Cerebellar cortex (tissue), 1 donor: ENCODE results near the gene PDE7B.

ENCODE experiments used
- DNase-seq: peaks from one replicate; pipeline ENCODE4 v3.0.0-alpha.2; 2015; ENCODE audit warnings: low spot score

Gene PDE7B

DNA sequence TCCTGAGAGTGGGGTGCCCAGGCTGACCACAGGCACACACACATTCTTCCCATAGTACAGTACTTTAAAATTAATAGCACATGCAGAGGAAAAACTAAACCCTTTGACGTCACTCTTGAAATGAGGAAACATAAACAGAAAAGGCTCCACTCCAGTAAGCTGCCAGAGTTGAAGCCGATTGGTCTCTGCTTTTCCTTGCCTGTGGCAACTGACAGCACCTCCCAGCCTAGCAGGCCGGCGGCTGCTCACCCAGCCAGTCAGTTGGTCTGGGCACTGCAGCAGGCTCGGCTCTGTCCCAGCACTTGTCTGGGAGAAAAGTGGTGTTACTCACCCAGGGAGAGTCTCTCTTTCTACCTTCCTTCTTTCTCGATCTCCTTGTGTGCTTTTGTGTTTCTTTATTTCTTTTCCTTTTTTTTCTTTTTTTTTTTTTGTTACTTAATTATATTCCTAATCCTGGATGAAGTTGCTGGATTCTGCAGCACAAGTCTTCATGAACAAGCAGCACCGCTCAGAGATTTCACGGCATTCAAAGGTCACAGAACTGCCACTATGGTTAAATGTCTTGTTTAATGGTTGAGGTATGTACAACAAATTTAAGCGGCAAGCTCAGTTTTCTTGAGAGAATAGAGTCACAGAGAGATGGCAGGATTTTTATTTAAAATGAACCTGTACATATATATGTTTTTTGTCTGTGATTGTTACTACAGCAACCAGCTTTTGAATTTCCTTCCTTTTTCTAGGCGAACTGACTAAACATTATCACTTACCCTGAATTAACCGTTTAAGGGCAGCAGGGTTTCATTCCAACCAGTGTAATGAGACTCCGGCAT lies at the start of gene PDE7B:
TSS of gene PDE7B (plus strand) at position 260 of the 830 bp plus-strand sequence.
- DNase-seq, result peak; percentile 13

DNA sequence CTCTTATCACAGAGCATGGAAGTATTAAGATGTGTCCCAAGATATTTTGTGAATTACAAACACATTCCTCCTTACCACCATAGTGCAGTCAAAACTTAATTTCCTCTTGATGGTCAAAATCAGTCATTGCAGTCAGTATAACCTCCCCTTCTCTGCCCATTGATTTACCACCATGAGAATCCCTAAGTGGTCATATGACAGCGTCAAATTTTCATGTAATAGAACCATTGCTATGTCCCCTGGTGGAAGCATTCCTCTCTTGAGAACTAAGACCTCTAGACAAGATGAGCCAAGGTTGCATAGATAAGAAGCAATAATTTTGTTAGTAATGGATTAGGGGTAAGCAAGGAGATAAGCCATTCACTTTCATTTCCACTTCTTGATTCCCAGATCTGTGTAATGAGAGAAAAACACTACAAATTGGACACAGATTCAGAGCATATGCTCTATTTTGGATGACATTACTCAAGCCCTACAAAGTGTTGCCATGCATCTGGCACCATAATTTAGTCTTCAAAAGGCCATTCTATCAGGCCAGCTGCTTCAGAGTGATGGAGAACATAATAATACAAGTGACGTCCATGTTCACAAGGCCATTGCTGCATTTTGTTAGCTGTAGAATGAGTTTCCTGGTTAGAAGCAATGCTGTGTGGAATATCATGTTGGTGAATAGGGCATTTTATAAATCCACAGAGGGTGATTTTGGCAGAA lies 49.6 kb upstream of the PDE7B start:
- peak; percentile 18 for DNase-seq

DNA sequence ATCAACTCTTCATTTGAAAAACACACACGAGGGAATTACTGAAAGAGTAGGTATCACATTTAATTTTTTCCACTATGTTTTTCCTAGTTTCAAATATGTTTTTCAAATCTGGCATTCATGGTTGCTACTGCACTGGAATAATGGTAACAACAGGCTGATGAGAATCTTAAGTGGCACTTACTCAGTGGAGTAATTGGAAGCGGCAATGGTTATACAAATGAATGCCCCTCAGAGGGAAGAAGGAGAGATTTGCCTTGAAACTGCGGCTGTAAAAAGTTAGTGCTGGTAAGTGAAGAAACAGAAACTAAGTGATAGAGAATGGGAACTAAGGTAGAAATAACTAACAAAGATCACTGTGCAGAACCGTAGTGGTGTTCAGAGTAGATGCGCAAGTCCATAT lies 41.0 kb upstream of the PDE7B start:
- no peak for DNase-seq

DNA sequence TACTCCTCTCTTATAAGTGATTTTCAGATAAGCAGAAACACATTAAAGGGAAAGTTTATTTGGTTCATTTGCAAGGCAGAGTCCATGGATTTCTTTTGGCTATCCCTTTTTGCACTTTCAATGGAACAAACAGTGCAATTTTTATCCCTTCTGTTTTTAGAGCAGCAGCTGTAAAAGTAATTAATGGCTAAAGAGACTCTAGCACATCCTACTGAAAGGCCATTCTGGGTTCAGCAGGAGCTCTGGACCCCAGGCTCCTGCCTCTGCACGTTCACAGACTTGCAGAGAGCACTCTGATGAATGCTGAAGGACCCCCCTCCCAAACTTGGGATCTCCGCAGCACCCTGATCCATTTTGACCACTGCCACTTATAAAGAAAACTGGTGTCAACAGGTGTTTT lies 40.3 kb upstream of the PDE7B start:
- no peak for DNase-seq

DNA sequence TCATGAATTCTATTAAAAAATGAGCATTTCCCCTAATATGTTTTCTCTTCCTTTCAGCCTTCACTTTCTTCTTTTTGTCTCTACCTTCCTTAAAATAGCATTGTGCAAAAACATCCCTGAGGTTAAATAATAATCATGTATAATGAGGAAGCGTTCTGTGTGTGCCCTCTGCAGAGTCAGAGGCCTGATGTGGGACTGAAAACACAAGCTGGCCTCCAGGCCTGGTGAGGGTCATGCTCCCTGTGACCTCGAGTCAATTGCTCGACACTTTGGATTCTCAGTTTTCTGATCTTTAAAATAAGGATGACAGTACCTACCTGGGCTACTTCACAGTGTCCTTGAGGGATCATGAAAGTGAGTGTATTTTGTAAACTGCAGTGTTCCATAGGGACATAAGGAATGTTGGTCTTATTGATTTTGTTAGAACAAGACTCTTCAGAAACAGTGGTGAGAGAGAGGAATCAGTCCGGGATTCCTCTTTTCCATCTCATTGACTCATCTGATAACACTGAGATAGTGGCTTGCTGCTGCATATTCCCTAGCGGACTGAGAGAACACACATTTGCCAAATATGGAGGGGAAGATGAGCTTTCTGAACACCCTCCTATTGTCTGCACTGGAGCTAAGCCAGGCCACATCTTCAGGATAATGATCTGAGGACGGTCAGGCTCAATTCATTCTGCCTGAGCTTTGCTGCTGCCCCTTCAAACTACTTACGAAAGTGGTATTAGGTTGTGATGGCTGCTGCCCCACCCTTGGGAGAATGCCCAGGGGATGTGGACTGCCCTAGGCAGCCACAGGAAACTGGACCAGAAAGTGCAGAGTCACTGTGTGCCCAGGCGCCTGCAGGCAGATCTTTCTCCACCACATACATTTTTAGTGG lies 39.6 kb upstream of the PDE7B start:
- no peak for DNase-seq

DNA sequence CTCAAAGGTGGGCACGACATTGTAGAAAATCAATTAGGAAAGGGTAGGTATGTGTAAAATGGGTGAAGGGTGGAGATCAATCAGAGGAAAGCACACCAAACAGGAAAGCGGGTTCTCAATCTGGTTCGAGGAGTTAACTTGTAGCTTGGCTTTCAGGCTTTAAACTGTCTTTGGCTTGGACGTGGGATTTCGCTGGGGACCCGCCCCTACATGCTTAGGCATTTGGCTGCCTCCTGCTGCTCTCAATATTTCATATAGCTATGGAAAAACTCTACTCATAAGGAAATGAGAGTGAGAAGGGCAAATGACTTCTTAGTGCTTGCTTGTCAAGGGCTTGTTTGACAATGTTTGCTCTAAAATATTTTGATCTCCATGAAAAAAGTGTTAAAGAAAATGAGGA lies 38.1 kb upstream of the PDE7B start:
- DNase-seq, result no peak

DNA sequence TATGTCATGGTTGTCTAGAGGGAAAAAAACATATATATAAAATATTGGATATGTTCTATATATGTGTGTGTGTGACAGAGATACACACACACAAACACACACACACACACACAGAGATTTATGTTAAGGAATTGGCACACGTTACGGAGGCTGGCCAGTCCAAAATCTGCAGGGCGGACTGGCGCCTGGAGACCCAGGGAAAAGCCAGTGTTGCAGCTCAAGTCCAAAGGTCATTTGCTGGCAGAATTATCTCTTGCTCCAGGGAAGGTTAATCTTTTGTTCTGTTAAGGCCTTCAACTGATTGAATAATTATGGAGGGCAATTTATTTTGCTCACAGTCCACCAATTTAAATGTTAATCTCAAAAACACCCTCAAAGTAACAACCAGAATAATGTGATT lies 37.5 kb upstream of the PDE7B start:
- DNase-seq, result no peak

DNA sequence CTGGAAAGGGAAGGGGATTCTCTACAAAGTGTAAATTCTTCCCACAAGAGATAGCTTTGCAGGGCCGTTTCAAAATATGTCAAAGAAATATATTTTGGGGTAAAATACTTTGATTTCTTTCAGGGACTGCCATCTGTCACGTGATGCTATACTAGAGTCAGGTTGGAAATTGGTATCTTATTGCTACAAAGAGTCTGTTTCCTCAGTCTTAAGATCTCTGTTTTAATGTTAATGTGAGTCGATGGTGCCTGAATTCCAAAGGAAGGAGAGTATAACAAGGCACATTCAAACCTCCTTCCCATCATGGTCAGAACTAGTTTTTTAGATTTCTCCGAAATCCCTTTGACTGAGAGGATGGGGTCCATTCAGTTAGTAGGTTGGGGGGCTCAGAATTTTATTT lies 36.3 kb upstream of the PDE7B start:
- no peak for DNase-seq

DNA sequence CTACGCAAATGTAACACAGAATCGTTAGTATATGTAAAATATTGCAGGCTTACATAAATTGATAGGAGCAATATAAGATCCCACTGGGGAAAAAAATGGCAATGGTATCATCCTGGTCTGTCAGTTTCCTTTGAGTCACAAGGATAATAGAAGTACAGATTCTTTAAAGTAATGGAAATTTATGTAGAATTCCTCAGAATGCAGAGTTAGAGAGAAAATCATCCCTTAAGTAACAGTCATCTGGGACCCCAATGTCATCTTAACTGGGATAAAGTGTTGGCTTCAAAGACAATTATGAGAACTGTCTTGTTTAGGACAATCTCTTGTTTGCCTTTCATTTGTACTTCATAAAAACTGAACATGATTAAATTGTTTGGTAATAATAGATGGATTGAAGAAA lies 34.5 kb upstream of the PDE7B start:
- no peak for DNase-seq

DNA sequence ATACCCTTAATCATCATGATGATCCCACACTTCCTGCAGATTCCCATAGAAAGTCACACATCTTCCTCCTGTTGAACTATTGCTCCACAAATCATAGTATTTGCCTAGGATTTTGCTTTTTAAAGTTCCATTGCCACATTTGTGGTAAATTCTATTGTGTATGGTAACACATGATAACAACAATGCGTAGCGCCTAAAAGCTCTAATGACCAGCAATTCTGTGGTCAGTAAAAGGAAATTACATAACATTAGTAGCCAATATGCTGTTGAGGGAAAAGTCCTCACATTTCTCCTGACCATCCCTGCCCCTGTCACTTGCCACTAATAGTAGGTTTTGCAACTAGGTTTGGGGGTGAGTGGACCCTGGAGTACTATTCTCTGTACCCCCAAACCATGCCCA lies 31.8 kb upstream of the PDE7B start:
- no peak for DNase-seq

DNA sequence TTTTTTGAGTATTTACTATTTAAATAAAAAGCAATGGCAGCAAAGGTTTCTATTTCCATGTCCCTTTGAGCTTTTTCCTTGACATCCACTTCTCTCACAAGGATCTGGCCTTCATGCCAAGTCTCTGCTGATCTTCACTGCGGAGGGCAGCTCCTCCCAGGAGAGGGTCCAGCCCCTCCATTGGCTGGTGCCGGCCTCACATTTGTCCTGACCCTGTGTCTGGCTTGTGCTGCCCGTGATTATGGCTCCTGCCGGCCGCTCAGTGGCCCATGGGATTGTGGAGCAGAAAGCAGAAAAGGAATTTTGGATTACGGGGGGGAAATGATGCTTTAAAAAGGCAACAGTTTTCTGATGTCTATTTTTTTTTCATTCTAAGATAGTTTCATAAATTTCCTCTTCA lies 31.2 kb upstream of the PDE7B start:
- no peak for DNase-seq

DNA sequence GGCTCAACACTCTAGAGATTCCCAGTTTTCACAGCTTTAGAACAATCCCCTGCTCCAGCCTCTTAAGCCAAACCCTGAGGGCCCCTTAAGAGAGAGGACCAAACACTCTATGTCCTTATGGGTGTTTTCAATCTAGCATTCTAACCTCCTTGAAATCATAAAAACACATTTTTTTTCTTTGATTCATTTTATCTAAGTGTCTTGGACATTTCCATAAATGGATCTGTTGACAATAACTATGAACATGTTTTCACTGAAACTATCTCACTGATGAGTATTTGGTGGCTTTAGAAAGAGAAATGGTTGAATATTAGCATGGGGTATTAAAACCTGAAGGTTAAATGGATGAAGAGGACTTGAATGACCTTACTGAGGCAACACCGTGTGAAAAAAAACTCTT lies 27.6 kb upstream of the PDE7B start:
- no peak for DNase-seq

DNA sequence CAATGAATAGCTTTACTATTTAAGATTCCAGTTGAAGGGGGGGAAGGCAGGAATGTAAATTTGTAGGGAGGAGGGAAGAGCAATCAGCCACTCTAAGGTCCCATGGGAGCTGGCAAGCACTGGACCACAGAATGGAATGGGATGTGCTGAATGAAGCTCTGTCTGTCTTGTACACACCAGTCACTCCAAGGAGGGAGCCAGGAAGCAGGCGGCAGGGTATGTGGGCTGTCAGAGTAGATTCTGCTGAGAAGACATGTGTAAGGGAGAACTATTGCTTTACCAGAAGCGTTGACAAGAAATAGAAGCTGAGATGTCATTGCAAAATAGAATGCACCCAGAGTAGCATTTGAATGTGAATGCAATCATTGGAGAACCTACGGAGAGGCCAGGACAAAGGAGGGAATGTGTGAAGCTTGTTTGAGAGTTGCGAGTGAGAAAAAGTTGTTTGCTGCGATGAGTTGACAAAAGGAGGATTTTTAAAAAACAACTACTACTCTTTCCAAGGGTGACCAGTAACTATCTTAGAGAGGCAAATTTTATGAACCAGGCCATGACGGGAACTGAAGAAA lies 25.2 kb upstream of the PDE7B start:
- DNase-seq, result no peak

DNA sequence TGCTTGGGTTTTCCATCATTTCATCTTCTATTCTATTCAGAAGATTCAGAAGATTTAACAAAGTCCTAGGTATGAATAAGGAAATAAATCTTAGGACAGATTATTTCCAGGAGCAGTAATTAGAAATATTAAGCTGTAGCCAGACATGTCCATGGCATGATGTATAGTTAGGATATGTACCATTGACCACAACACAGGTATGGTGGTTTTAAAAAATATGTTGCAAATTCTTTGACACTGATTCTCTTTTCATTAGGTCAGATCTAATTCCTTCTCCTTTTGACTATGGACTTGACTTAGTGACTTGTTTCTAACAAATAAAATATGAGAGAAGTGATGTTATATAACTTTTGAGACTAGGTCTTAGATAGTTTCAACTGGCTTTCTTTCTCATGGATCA lies 23.5 kb upstream of the PDE7B start:
- DNase-seq, result no peak

DNA sequence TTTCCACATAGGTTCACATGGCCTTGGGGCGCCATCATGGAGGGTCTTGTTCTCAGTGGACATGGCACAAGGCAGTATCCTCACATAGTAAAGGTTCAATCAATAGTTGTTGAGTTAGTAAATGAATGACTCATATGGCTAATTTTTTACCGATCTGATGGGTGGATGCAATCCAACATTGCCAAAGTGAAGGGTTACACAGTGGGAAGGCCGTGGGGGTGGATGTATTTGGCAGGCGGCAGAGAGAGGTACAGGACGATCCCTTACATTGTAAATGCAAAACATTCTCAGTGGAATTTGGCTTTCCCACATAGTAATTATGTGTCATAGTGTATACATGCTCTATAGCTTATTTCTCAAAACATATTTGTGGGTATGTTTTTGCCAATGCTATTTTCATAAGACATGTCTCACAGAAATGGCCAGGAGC lies 21.0 kb upstream of the PDE7B start:
- no peak for DNase-seq

DNA sequence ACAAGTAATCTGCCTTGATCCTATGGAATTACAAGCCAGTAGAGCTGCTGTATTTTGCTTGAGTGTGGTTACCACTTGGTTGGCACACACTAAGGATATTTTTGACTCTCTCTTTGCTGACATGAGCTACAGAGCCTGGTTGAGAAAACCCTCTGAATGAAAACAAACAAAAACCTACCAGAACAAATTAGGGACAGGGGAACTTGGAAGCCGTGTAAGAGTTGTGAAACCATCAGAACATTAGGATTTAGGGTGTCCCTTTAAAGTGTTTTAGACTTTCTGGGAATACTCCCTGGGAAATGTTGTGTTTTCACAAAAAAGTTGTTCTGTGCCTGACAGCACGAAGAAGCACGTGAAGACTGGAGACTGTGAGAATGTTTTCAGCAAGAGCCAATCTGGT lies 20.5 kb upstream of the PDE7B start:
- DNase-seq, result no peak

DNA sequence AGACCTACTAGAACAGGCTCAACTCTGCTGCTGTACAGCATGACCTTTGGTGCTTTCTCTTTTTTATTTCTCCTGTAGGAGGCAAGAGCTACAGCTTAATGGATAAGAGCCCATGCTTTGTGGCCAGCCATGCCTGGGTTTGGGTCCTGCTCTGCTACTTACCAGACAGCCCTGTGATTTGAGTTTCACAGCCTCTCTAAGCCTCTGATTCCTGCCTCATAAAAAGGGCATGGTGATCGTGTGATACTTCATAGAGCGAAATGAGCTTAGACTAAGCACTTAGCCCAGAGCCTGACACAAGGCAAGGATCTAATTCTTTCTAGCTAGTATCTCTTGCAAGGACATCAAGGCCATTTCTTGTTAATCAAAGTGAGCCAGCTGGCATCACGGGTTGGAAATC lies 19.3 kb upstream of the PDE7B start:
- no peak for DNase-seq

DNA sequence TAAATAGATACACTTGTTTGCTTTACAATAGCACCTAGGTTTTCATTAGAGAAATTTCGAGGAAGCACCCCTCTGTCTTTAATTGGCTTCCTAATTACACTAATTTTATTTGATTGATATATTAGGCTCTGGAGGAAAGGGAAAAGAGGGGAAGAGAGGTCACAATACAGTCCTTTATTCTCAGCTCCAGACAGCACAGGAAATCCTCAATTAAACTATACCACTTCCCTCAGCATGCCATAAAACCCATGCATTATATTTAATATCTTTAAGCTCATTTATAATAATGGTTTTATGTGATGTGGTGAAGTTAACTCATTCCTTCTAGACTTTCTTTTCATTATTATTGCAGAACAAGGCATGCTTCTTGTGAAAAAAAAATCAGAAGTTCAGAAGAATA lies 17.7 kb upstream of the PDE7B start:
- no peak for DNase-seq

DNA sequence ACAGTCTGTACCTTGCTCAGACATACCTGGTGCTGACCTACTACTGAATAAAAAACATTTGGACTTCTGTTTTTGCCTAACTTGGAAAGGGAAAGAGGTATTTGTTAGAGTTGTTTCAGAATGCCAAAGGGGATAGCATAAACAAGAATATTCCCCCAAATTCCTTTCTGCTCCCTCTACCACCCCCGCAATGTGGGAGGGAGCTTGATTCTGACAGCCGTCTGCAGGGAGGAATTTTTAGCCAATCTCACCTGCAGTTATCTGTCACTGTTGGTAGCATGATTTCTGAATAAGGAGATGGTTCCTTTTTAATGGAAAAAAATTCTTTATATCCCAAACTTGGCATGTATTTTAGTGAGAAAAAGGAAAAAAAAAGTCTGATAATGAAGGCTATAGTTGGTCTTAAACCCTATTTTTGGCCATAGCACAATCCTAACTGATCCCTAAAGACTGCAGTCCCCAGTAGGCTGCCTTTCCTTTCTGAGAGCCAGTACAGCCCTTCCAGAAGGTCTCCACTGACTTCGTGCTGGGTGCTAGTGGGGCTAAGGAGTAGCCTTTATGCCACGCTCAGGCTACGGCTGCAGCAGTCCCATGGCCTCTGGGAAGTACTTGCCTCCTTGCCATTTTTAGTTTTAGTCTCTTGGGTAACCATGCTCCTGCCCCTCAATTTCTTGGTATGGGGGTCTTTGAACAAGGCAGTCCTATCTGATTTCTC lies 13.6 kb upstream of the PDE7B start:
- no peak for DNase-seq

DNA sequence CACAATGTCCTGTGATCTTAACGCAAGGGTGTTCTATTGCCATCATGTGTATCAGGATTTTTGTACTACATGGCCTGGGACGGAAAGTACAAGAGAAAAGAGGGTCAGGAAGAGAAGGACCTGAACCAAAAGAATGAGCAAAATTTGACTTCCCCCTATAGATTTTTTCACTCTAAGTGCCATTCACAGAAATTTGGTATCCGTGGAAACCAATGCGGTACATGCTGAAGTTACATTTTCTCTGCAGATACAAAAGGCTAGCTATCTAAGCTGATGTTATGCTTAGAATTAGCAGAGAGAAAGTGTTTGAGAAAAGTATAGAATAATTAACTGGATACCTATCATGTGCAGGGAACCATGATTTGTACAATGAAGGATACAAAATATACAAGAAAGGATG lies 12.4 kb upstream of the PDE7B start:
- DNase-seq, result no peak

DNA sequence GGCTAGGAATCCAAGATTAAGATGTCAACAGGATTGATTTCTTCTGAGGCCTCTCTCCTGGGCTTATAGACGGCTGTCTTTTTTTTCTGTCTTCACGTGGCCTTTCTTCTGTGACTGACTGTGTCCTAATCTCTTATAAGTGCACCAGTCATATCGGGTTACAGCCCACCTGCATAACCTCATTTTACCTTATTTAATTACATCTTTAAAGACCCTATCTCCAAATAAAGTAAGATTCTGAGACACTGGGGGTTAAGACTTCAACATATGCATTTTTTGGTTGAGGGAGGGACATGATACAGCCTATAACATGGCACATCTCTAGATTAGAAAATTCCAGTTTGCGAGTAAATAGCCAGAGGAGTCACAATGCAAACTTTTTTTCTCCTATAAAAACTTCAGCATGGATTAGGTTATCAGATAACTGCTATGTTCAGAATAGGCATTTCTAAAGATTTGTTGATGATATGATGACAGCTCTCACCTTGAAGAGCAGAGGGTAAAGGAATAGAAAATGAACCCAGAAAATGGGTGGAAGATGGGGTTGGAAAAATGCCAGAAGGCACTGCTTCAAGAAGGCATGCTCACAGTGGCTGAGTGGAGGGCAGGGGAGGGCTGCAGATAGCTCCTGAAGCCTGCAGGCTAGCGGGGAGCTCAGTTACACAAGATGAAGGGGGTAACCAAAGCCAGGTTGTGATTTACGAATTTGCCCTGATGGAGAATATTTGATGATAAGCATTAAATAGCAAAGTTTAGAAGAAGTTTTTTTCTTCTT lies 8.7 kb upstream of the PDE7B start:
- no peak for DNase-seq
